Epithelial cell of esophagus (primary cell): ENCODE data around the gene DMRTB1.

Source experiments
- DNase-seq: peaks from one replicate; pipeline ENCODE4 v3.0.0; 2010; ENCODE audit warnings: low read depth
- H3K4me3 ChIP-seq: 2 replicates; pipeline ENCODE4 v1.5.1; 2011; ENCODE audit warnings: mild to moderate bottlenecking, low read length, control low read depth
- CTCF ChIP-seq: IDR thresholded peaks from 2 replicates; pipeline ENCODE4 v1.5.1; 2011; ENCODE audit warnings: low read depth, mild to moderate bottlenecking, low read length, control low read depth, inconsistent platforms; ENCODE audit not compliant: insufficient read depth; ENCODE audit errors: missing control alignments

DMRTB1 gene

GRCh38 chr1:53470155-53470554, 11.0 kb downstream of the DMRTB1 start:
- H3K4me3 ChIP-seq: no peak overlapping the region
- peak; percentile 62 for DNase-seq
- peak; percentile 39 for TF ChIP-seq CTCF

GRCh38 chr1:53470584-53470983, 11.4 kb downstream of the DMRTB1 start:
- H3K4me3 ChIP-seq: no peak overlapping the region
- TF ChIP-seq CTCF: no peak
- no peak for DNase-seq

GRCh38 chr1:53471000-53471399, 11.8 kb downstream of the DMRTB1 start:
- H3K4me3 ChIP-seq: no peak overlapping the region
- DNase-seq: no peak
- TF ChIP-seq CTCF: no peak

GRCh38 chr1:53473463-53473862, 14.3 kb downstream of the DMRTB1 start:
- peak; percentile 10 for DNase-seq
- peak; percentile 30 for TF ChIP-seq CTCF
- no peak overlapping the region for H3K4me3 ChIP-seq

- no peak for DNase-seq
- no peak overlapping the region for H3K4me3 ChIP-seq
- no peak for TF ChIP-seq CTCF
Measured at GRCh38 chr1:53475664-53476063, 16.5 kb downstream of the DMRTB1 start.

- no peak for TF ChIP-seq CTCF
- DNase-seq: no peak
Measured at GRCh38 chr1:53476579-53476978, 17.4 kb downstream of the DMRTB1 start.

GRCh38 chr1:53477651-53478501, 18.7 kb downstream of the DMRTB1 start:
- H3K4me3 ChIP-seq: no peak overlapping the region
- no peak for DNase-seq
- no peak for TF ChIP-seq CTCF

More at GRCh38 chr1:53476579-53476978, 17.4 kb downstream of the DMRTB1 start:
- no peak overlapping the region for H3K4me3 ChIP-seq
